Left ventricle myocardium inferior (tissue), 1 donor: ENCODE measurements around the gene CCDC3. TPM values are rescaled to one million over a fixed set of nuclear protein-coding genes. Genes with fewer than 3 reads are reported as not detected.
A peak's percentile ranks its signal among the peaks of the same experiment; 100 is the strongest.

Experiments
- DNase-seq: peaks from one replicate; pipeline ENCODE4 v3.0.0-alpha.2; 2020
- H3K27ac ChIP-seq: fragments of 200-600 bp; replicated peaks from 2 replicates; pipeline ENCODE4 v1.8.0; 2021
- H3K27me3 ChIP-seq: fragments of 200-600 bp; 2 replicates; pipeline ENCODE4 v1.8.0; 2021; ENCODE audit warnings: low read depth
- H3K36me3 ChIP-seq: fragments of 200-600 bp; 2 replicates; pipeline ENCODE4 v1.8.0; 2021
- H3K4me1 ChIP-seq: fragments of 200-600 bp; 2 replicates; pipeline ENCODE4 v1.8.0; 2021
- H3K4me3 ChIP-seq: fragments of 200-600 bp; 2 replicates; pipeline ENCODE4 v1.8.0; 2021; ENCODE audit warnings: mild to moderate bottlenecking, moderate library complexity
- H3K9me3 ChIP-seq: fragments of 200-600 bp; replicated peaks from 2 replicates; pipeline ENCODE4 v1.8.0; 2021
- CTCF ChIP-seq: fragments of 200-600 bp; IDR thresholded peaks from 2 replicates; pipeline ENCODE4 v1.8.0; 2021; ENCODE audit warnings: antibody characterized with exemption, mild to moderate bottlenecking, borderline replicate concordance
- intact Hi-C: fragments of 100-400 bp; cut with micrococcal nuclease; formaldehyde crosslinking; loops from one replicate; pipeline ENCODE4 v1.11.0; 2022
- long read RNA-seq: library from polyadenylated mRNA; unstranded; transcript quantifications from one replicate; pipeline ENCODE4 v2.0.0, GENCODE V29; 2021
- total RNA-seq: library from RNA; stranded (reverse); fragmentation: NEBNext Ultra II Directional; extraction: Animal tissue kit (Norgen Biotek cat#: 25700); gene quantifications from one replicate; pipeline ENCODE4 v1.2.1, GENCODE V29; 2021
- donor health status: DM: no; HTN: yes; CAD: no; lungs with severe emphysema.

Gene CCDC3
- 5.8 TPM for total RNA-seq
- long read RNA-seq, transcript CCDC3-201 (3 exons, 2,731 nt) = major isoform, 10 of 11 reads
- long read RNA-seq, partial matches to known transcripts = 0 of 11 reads
- long read RNA-seq, other reads (novel, unspliced or antisense) = 1 of 11 reads

DNA sequence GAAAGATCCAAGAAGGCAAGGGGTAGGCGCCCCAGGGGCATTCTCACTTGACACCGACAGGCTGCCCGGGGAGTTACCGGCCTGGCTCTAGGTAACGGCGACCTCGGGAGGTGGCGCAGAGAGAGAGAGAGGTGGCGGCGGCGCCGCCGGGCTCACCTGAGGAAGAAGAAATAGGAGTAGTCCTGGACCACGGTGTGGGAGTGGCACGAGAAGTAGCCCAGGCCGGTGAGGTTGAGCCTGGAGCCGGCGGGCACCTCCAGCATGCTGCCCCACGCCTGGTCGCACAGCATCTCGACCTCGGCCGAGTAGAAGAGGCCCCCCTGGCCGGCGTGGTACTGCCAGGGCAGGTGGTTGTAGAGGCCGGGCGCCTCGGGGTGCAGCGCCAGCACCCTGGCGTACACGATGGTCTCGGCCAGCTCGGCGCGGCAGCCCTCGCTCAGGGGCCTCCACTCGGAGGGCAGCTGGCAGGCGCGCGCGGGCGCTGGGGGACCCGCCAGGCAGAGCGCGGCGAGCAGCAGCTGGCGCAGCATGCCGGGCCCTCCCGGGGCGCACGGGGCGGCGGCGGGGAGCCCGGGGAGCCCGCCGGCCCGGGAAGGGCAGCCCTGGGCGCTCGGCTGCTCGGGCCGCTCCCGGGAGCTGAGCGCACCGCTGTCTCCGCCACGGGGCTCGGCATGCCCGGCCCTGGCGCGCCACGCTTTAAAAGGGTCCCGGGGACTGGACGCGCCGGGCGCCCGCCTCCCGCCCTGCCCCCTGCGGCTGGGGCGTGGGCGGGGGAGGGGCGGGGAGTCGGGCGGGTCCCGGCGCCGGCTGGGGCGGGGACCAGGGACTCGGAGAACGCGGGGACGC, at the start of gene CCDC3:
TSS of gene CCDC3 (minus strand) at position 673 of the 846 bp plus-strand sequence. CDS start at position 530, 143 bp downstream.
- Histone ChIP-seq H3K27ac (peak within 1 kb of the TSS; percentile 7), H3K4me1 (peaks cover 14% of the 10 kb centered on the region), H3K36me3 (no peaks in the 10 kb centered on the region), H3K27me3 (peaks cover 83% of the 10 kb centered on the region), H3K4me3 (peak within 1 kb of the TSS; percentile 64), H3K9me3 (no peaks in the 10 kb centered on the region)
- TF ChIP-seq CTCF = no peak
- intact Hi-C loops = no loop called here
- peak; percentile 28 for DNase-seq

DNA sequence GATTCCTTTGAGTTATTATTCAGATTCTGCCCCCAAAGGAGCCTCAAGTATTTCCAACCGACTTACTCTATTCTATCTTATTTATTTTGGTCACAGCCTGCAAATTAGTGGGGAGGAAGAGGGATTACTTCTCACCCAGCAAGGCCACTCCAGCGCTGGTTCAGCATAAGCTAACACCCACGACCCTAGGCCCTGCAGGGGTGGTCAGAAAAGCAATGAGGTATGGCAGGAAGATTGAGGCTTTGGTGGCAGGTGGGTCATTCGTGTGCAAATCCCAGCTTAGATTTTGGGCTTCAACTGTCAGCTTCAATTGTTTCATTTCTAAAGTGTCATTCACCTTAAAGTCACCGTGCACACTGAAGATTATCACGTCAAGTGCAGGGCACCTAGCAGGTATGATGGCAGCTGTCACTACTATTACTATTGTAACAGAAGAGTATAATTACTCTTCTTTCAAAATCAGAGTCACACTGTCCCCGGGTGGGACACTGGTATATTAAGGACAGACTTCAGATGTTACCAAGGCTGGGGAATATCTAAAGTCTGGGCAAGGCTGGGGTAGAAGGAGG, 49.7 kb upstream of the CCDC3 start:
- TF ChIP-seq CTCF = no peak
- Histone ChIP-seq H3K27me3 (peaks cover 41% of the 10 kb centered on the region), H3K4me1 (no peaks in the 10 kb centered on the region), H3K27ac (no peak overlapping the region), H3K9me3 (no peaks in the 10 kb centered on the region), H3K4me3 (no peak overlapping the region), H3K36me3 (no peaks in the 10 kb centered on the region)
- intact Hi-C loops = no loop called here
- no peak for DNase-seq

DNA sequence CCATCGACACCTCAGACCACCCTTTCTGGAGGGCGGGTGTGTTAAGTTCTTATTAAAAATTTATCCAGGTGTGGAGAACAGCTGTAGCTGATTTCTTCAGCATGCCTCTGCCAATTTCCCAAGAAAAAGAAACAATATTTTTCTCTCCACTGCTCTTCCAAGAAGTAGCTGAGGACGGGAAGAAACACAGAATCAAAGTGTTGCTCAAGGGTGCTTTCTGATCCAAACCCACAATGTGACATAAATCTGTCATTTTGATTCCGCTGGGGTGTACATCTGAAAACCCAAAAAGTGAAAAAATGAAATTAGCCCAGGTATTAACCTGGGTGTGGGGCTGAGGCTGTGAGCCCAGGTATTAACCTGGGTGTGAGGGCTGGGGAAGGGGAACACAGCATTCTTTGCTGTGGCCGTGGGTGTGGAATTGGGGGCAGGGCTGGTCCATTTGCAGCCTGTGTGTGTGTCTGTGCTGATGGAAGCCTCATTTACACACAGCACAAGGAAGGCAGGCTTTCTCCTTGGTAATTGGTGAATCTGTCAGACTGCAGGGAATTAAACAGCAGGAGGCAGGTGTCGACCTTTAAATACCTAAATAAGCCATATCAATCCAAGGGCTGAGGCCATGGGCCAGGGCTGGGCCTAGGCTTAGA, 48.4 kb upstream of the CCDC3 start:
- H3K27me3 ChIP-seq = peaks cover 40% of the 10 kb centered on the region
- intact Hi-C loops = no loop called here
- H3K4me1 ChIP-seq = no peaks in the 10 kb centered on the region
- H3K4me3 ChIP-seq = no peak overlapping the region
- no peak for DNase-seq
- no peaks in the 10 kb centered on the region for H3K36me3 ChIP-seq
- H3K9me3 ChIP-seq = no peaks in the 10 kb centered on the region
- TF ChIP-seq CTCF = no peak
- no peak overlapping the region for H3K27ac ChIP-seq

GRCh38 chr10:13048762-13049161, 47.2 kb upstream of the CCDC3 start:
- Histone ChIP-seq H3K4me1 (no peaks in the 10 kb centered on the region), H3K9me3 (peaks cover 3% of the 10 kb centered on the region), H3K27ac (no peak overlapping the region), H3K4me3 (no peak overlapping the region), H3K27me3 (peaks cover 30% of the 10 kb centered on the region), H3K36me3 (no peaks in the 10 kb centered on the region)
- intact Hi-C loops = no loop called here
- no peak for TF ChIP-seq CTCF
- DNase-seq = no peak

GRCh38 chr10:13047529-13048206, 46.2 kb upstream of the CCDC3 start:
- TF ChIP-seq CTCF = no peak
- H3K27me3 ChIP-seq = peaks cover 22% of the 10 kb centered on the region
- H3K4me3 ChIP-seq = no peak overlapping the region
- intact Hi-C loops = no loop called here
- no peak overlapping the region for H3K27ac ChIP-seq
- H3K4me1 ChIP-seq = no peaks in the 10 kb centered on the region
- no peaks in the 10 kb centered on the region for H3K36me3 ChIP-seq
- DNase-seq = no peak
- peaks cover 7% of the 10 kb centered on the region for H3K9me3 ChIP-seq
